ENCODE data around the gene FCN3.

GRCh38 chr1:27346991-27347624 lies 27.5 kb downstream of the FCN3 start:
- TF ChIP-seq, protein P1, sequence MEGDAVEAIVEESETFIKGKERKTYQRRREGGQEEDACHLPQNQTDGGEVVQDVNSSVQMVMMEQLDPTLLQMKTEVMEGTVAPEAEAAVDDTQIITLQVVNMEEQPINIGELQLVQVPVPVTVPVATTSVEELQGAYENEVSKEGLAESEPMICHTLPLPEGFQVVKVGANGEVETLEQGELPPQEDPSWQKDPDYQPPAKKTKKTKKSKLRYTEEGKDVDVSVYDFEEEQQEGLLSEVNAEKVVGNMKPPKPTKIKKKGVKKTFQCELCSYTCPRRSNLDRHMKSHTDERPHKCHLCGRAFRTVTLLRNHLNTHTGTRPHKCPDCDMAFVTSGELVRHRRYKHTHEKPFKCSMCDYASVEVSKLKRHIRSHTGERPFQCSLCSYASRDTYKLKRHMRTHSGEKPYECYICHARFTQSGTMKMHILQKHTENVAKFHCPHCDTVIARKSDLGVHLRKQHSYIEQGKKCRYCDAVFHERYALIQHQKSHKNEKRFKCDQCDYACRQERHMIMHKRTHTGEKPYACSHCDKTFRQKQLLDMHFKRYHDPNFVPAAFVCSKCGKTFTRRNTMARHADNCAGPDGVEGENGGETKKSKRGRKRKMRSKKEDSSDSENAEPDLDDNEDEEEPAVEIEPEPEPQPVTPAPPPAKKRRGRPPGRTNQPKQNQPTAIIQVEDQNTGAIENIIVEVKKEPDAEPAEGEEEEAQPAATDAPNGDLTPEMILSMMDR (IDR thresholded peaks at IDR 0.05 in 4 of 5, conservative IDR thresholded peaks at IDR 0.05 in 1 of 5) = no peak
- TF ChIP-seq POLR2A (IDR thresholded peaks at IDR 0.05) = no peak

Data from gastrocnemius medialis (tissue), 4 donors.